ENCODE results near the gene PPP2R2C. TPM values are rescaled to one million over a fixed set of nuclear protein-coding genes. Genes with fewer than 3 reads are reported as not detected.

The PPP2R2C gene
- total RNA-seq, 1 experiment from 2014 or later: 26.7 TPM

DNA sequence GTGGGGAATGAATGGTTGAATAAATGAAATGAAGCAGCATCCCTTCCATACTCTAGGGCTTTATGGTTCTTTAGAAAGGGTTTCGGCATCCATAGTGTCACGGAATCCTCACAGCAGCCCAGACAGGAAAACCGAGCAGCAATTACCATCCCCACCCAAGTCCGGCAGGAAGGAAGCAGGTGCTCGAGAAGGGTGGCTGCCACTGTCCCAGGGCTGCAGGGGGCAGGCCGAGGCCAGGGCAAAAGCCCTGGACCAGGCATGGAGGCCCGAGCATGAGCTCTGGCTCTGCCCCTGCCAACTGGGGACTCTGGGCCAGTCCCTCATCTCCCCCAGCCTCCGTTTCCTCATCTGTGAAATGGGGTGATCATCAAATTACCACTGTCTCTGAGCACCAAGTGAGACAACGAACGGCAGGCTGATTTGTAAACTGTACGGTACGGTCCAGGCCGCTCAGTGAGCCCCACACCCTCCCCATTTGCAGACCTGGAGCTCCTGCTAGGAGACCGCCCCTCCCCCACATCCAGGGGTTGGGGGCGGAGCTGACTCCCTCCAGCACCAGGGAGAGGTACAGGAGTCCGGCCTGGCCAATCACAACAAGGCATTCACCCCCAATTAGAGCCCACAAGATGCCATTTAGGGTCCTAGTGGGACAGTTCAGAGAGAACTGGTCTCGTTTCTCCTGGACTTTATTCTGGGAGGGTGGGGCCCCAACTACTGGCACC lies 102.3 kb downstream of the PPP2R2C start:
- no peaks in the 10 kb centered on the region for H3K9me3 ChIP-seq (ENCODE audit: control insufficient read depth, insufficient read depth, low read depth, low read length)
- in situ Hi-C loops (cut with HindIII; ENCODE audit: low pct_unique_long_range_greater_than_20kb, low sequenced_read_pairs) (no loop called here), intact Hi-C loops (cut with micrococcal nuclease; ENCODE audit: unreplicated experiment) (no loop called here)
- no peak overlapping the region for H3K27ac ChIP-seq (ENCODE audit: low read length)
- ATAC-seq (no peak), DNase-seq (ENCODE audit: low read depth, low spot score) (no peak)
- no peak overlapping the region for H3K4me3 ChIP-seq (ENCODE audit: low read depth in 2 of 2, low read length in 2 of 2)
- H3K36me3 ChIP-seq (ENCODE audit: control insufficient read depth, insufficient read depth, low read length): no peaks in the 10 kb centered on the region
- H3K27me3 ChIP-seq (ENCODE audit: control insufficient read depth, insufficient read depth, low read length): no peaks in the 10 kb centered on the region
- CTCF ChIA-PET: no interaction called here
- TF ChIP-seq SIN3A (IDR thresholded peaks at IDR 0.05; ENCODE audit: borderline replicate concordance, insufficient read depth, low read depth, low read length) (no peak), TCF7L2 (IDR thresholded peaks at IDR 0.05; ENCODE audit: low read depth, low read length) (no peak), POLR2AphosphoS5 (IDR thresholded peaks at IDR 0.05; ENCODE audit: low read depth, low read length) (no peak)
- TF ChIP-seq, protein P1, sequence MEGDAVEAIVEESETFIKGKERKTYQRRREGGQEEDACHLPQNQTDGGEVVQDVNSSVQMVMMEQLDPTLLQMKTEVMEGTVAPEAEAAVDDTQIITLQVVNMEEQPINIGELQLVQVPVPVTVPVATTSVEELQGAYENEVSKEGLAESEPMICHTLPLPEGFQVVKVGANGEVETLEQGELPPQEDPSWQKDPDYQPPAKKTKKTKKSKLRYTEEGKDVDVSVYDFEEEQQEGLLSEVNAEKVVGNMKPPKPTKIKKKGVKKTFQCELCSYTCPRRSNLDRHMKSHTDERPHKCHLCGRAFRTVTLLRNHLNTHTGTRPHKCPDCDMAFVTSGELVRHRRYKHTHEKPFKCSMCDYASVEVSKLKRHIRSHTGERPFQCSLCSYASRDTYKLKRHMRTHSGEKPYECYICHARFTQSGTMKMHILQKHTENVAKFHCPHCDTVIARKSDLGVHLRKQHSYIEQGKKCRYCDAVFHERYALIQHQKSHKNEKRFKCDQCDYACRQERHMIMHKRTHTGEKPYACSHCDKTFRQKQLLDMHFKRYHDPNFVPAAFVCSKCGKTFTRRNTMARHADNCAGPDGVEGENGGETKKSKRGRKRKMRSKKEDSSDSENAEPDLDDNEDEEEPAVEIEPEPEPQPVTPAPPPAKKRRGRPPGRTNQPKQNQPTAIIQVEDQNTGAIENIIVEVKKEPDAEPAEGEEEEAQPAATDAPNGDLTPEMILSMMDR (IDR thresholded peaks at IDR 0.05): no peak
- BruUV-seq (replicated peaks): no TSS peak
- POLR2A ChIA-PET: no interaction called here
- no peaks in the 10 kb centered on the region for H3K4me1 ChIP-seq (ENCODE audit: control insufficient read depth, insufficient read depth, low read length)

DNA sequence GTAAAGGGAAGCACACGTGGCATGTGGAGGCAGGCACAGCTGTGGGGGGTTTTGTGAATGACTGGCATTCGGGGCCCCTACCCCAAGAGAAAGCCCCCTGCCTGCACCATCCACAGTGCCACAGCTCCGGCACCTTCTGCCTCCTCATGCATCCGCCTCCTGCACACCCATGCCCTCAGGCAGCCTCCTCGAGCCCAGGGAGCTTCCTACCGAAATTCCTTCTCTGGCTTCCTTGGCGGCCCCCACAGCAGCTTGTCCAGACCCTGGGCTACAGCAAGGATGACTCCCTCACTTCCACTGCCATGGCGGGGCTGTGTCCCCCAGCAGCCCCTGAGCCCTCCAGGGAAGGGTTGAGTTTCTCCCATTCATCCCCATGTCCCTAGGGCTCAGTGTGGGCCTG lies 102.9 kb downstream of the PPP2R2C start:
- DNase-seq (ENCODE audit: low read depth, low spot score): no peak
- Histone ChIP-seq H3K4me3 (ENCODE audit: low read depth in 2 of 2, low read length in 2 of 2) (no peak overlapping the region), H3K9me3 (ENCODE audit: control insufficient read depth, insufficient read depth, low read depth, low read length) (no peaks in the 10 kb centered on the region), H3K36me3 (ENCODE audit: control insufficient read depth, insufficient read depth, low read length) (no peaks in the 10 kb centered on the region), H3K27ac (ENCODE audit: low read length) (no peak overlapping the region), H3K4me1 (ENCODE audit: control insufficient read depth, insufficient read depth, low read length) (no peaks in the 10 kb centered on the region), H3K27me3 (ENCODE audit: control insufficient read depth, insufficient read depth, low read length) (no peaks in the 10 kb centered on the region)
- POLR2A ChIA-PET: no interaction called here
- TF ChIP-seq SIN3A (IDR thresholded peaks at IDR 0.05; ENCODE audit: borderline replicate concordance, insufficient read depth, low read depth, low read length) (no peak), TCF7L2 (IDR thresholded peaks at IDR 0.05; ENCODE audit: low read depth, low read length) (no peak), POLR2AphosphoS5 (IDR thresholded peaks at IDR 0.05; ENCODE audit: low read depth, low read length) (no peak)
- TF ChIP-seq, protein P2, sequence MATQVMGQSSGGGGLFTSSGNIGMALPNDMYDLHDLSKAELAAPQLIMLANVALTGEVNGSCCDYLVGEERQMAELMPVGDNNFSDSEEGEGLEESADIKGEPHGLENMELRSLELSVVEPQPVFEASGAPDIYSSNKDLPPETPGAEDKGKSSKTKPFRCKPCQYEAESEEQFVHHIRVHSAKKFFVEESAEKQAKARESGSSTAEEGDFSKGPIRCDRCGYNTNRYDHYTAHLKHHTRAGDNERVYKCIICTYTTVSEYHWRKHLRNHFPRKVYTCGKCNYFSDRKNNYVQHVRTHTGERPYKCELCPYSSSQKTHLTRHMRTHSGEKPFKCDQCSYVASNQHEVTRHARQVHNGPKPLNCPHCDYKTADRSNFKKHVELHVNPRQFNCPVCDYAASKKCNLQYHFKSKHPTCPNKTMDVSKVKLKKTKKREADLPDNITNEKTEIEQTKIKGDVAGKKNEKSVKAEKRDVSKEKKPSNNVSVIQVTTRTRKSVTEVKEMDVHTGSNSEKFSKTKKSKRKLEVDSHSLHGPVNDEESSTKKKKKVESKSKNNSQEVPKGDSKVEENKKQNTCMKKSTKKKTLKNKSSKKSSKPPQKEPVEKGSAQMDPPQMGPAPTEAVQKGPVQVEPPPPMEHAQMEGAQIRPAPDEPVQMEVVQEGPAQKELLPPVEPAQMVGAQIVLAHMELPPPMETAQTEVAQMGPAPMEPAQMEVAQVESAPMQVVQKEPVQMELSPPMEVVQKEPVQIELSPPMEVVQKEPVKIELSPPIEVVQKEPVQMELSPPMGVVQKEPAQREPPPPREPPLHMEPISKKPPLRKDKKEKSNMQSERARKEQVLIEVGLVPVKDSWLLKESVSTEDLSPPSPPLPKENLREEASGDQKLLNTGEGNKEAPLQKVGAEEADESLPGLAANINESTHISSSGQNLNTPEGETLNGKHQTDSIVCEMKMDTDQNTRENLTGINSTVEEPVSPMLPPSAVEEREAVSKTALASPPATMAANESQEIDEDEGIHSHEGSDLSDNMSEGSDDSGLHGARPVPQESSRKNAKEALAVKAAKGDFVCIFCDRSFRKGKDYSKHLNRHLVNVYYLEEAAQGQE (IDR thresholded peaks at IDR 0.05; ENCODE audit: insufficient read depth in 1 of 2, low read depth in 2 of 2, low read length in 1 of 2): no peak
- TF ChIP-seq, protein P1 (IDR thresholded peaks at IDR 0.05): no peak
- in situ Hi-C loops (cut with HindIII; ENCODE audit: low pct_unique_long_range_greater_than_20kb, low sequenced_read_pairs) (no loop called here), intact Hi-C loops (cut with micrococcal nuclease; ENCODE audit: unreplicated experiment) (no loop called here)
- ATAC-seq: no peak
- CTCF ChIA-PET: no interaction called here
- no TSS peak for BruUV-seq (replicated peaks)
